K562 (cell line): ENCODE data around the gene IQCK. TPM values are rescaled to one million over a fixed set of nuclear protein-coding genes. Genes with fewer than 3 reads are reported as not detected.

ENCODE experiments used
- CHD7 ChIP-seq: fragments of 200-600 bp; sonication (generic); IDR thresholded peaks from one replicate; pipeline ENCODE4 v1.6.1; 2012; ENCODE audit warnings: mild to moderate bottlenecking, low read depth, low read length, inconsistent platforms
- ELK3 ChIP-seq: fragments of 450-650 bp; formaldehyde crosslinking; IDR thresholded peaks from 2 replicates; pipeline ENCODE4 v1.4.0; 2020; ENCODE audit warnings: mild to moderate bottlenecking
- ERF ChIP-seq: fragments of 450-650 bp; formaldehyde crosslinking; IDR thresholded peaks from 2 replicates; pipeline ENCODE4 v1.4.0; 2020; ENCODE audit warnings: mild to moderate bottlenecking, mixed read lengths
- FOXP1 ChIP-seq: sonication (generic); formaldehyde crosslinking; IDR thresholded peaks from 2 replicates; pipeline ENCODE4 v1.8.0; 2022; ENCODE audit warnings: mild to moderate bottlenecking, missing genetic modification reagents
- IFI16 ChIP-seq: fragments of 250-450 bp; sonication (Bioruptor Pico); IDR thresholded peaks from 2 replicates; pipeline ENCODE4 v2.1.2; 2022; ENCODE audit warnings: mild to moderate bottlenecking, inconsistent platforms
- NCOR1 ChIP-seq: fragments of 450-650 bp; IDR thresholded peaks from 2 replicates; pipeline ENCODE4 v1.6.1; 2016; ENCODE audit warnings: mild to moderate bottlenecking, moderate library complexity
- TAF9B ChIP-seq: fragments of 450-650 bp; IDR thresholded peaks from 2 replicates; pipeline ENCODE4 v1.6.1; 2018; ENCODE audit warnings: mild to moderate bottlenecking; ENCODE audit not compliant: partially characterized antibody
- polyA plus RNA-seq, 8 experiments: library from polyadenylated mRNA; depleted of rRNA in 4 of 8; stranded (reverse) in 5 of 8; unstranded in 3 of 8; fragments of >200 nt; fragmentation: Nextera tagmentation in 2 of 8; fragmentation: Illumina TruSeq in 1 of 8; extraction: Ambion mirVana in 2 of 8; extraction: Trizol in 1 of 8; gene quantifications; 2 replicates each; pipeline versions ENCODE4 v1.2.1 to v1.2.3, GENCODE V29; 2011 to 2014; ENCODE audit warnings: inconsistent platforms in 1 of 8, missing spikeins in 1 of 8
- total RNA-seq, 7 experiments: library from RNA; depleted of rRNA in 6 of 7; stranded (reverse); fragments of >200 nt in 6 of 7; fragmentation: Illumina TruSeq in 2 of 7; extraction: Trizol in 2 of 7; gene quantifications; 2 replicates each; pipeline versions ENCODE4 v1.2.1 to v1.2.3, GENCODE V29; 2011 to 2021; ENCODE audit warnings: low replicate concordance in 1 of 7

IQCK gene
- total and polyA plus RNA-seq, 9 of the 15 experiments (the other 6 are each of a cell fraction or from before 2014, with no cell fraction given) = 5.2 to 12.2 (median 7.3) TPM

DNA sequence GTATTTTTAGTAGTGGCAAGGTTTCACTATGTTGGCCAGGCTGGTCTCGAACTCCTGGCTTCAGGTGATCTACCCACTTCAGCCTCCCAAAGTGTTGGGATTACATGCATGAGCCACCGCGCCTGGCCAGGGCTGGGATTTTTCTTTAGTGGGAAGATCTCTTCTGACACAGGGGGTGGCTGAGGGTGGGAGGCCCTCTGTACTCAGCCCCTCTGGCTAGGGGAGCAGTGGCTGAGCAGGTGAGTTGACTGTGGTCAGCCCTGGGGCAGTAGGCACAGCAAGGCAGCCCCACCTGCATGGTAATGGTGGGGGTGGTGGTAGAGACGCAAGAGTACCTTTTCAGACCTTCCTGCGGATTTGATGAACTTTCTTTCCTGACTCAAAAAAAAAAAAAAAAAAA, 178.9 kb downstream of the IQCK start (continued):
- TF ChIP-seq CHD7 = no peak
- no peak for TF ChIP-seq ELK3 (CRISPR knock-in tag)
- no peak for TF ChIP-seq FOXP1 (CRISPR knock-in tag)
- no peak for TF ChIP-seq IFI16
- no peak for TF ChIP-seq ERF
- no peak for TF ChIP-seq TAF9B
- no peak for TF ChIP-seq NCOR1
